MV-4-11 (cell line): ENCODE results near the gene LRRC27.

Source experiments
- DNase-seq: peaks from one replicate; lab custom pipeline; 2025; lab: John Stamatoyannopoulos, UW

The LRRC27 gene

GRCh38 chr10:132427006-132427771 is 95.2 kb downstream of the LRRC27 start:
- DNase-seq = no peak

DNA sequence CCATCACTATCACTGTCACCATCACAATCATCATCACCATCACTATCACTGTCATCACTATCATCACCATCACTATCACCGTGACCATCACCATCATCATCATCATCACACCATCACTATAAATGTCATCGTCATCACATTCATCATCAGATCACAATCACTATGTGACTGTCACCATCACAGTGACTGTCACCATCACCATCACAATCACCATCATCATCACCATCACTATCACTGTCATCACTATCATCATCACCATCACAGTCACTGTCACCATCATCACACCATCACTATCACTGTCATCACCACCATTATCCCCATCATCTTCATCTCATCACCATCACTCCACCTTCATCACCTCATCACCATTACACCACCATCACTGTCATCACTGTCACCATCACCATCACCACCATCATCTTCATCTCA is 96.0 kb downstream of the LRRC27 start:
- DNase-seq = no peak

GRCh38 chr10:132428486-132428995 is 96.5 kb downstream of the LRRC27 start:
- DNase-seq = no peak
